Right atrium auricular region (tissue), 2 donors: ENCODE data around the gene SLC36A3. TPM values are rescaled to one million over a fixed set of nuclear protein-coding genes. Genes with fewer than 3 reads are reported as not detected.
A peak's percentile ranks its signal among the peaks of the same experiment; 100 is the strongest.

Experiments
- DNase-seq: peaks from one replicate; pipeline ENCODE4 v3.0.0-alpha.2; 2019; ENCODE audit warnings: low spot score
- H3K27ac ChIP-seq, 2 donors: fragments of 200-600 bp; sonication (generic); 1 replicate in 1 of 2; 2 replicates in 1 of 2; pipeline ENCODE4 v1.5.1; 2016 to 2019
- H3K27me3 ChIP-seq, 2 donors: fragments of 200-600 bp; sonication (generic); one replicate each; pipeline versions ENCODE4 v1.5.1 to v1.6.0; 2017 to 2019
- H3K36me3 ChIP-seq: fragments of 200-600 bp; sonication (generic); one replicate; pipeline ENCODE4 v1.5.1; 2016
- H3K4me1 ChIP-seq, 2 donors: fragments of 200-600 bp; sonication (generic); one replicate each; pipeline versions ENCODE4 v1.5.1 to v1.6.0; 2017 to 2019
- H3K4me3 ChIP-seq, 2 donors: fragments of 200-600 bp; sonication (generic); 1 replicate in 1 of 2; 2 replicates in 1 of 2; pipeline ENCODE4 v1.5.1; 2017 to 2019; ENCODE audit warnings: mild to moderate bottlenecking in 1 of 2, moderate library complexity in 1 of 2
- H3K9me3 ChIP-seq, 2 donors: fragments of 200-600 bp; sonication (generic); one replicate each; pipeline ENCODE4 v1.5.1; 2019
- total RNA-seq, 2 donors: library from RNA; depleted of rRNA; stranded (reverse); fragments of >200 nt; gene quantifications; one replicate each; pipeline ENCODE4 v1.1.0, GENCODE V29; 2016
- TF ChIP-seq, protein P1 (sequence below), 2 donors: fragments of 200-600 bp; sonication (generic); IDR thresholded peaks; one replicate each; pipeline ENCODE4 v1.5.1; 2019; ENCODE audit warnings: antibody characterized with exemption in 2 of 2

Gene SLC36A3
- total RNA-seq, 2 donors from 2014 or later: not detected

DNA sequence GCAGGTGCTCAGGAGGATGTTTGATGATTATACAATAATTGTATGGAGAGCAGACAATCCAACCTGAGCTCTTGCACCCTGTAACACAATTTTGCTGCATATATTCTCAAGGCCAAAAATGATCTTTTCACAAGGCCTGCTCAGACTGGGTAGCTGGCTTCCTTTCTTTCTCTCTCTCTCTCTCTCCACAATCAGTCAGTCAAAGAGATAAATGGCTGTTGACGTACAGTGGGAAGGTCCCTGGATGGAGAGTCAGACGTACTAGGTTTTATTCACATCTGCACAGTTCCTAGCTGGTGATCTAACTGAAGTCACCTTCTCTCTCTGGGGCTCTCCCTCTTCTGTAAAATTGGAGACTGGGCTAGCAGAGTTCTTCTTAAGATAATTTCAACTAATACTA lies 24.0 kb upstream of the SLC36A3 start:
- DNase-seq: no peak
- TF ChIP-seq, protein P1, sequence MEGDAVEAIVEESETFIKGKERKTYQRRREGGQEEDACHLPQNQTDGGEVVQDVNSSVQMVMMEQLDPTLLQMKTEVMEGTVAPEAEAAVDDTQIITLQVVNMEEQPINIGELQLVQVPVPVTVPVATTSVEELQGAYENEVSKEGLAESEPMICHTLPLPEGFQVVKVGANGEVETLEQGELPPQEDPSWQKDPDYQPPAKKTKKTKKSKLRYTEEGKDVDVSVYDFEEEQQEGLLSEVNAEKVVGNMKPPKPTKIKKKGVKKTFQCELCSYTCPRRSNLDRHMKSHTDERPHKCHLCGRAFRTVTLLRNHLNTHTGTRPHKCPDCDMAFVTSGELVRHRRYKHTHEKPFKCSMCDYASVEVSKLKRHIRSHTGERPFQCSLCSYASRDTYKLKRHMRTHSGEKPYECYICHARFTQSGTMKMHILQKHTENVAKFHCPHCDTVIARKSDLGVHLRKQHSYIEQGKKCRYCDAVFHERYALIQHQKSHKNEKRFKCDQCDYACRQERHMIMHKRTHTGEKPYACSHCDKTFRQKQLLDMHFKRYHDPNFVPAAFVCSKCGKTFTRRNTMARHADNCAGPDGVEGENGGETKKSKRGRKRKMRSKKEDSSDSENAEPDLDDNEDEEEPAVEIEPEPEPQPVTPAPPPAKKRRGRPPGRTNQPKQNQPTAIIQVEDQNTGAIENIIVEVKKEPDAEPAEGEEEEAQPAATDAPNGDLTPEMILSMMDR (IDR thresholded peaks at IDR 0.05): no peak
- Histone ChIP-seq H3K9me3 (no peaks in the 10 kb centered on the region), H3K27ac (no peak overlapping the region), H3K4me3 (no peak overlapping the region), H3K4me1 (no peaks in the 10 kb centered on the region), H3K27me3 (no peaks in the 10 kb centered on the region), H3K36me3 (no peaks in the 10 kb centered on the region)

DNA sequence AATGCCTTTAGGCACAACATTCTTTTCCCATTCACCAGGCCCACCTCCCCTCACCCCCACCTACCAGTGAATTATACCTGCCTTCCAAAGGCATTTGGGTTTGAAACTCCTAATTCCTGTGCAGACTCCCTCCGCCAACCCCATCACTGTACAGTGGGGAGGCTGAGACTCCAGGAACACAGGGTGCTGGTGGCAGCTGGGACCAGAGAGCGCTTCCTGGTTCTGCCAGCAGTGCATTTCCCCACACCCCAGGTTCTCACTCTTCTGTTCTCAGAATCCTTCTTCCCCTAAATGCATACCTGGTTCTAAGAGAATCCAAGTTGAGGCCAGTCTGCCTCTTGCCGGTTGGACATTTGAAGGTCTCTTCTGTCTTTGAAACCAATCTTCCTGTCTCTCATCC lies 22.7 kb upstream of the SLC36A3 start:
- Histone ChIP-seq H3K27me3 (no peaks in the 10 kb centered on the region), H3K27ac (no peak overlapping the region), H3K4me3 (no peak overlapping the region), H3K36me3 (no peaks in the 10 kb centered on the region), H3K9me3 (no peaks in the 10 kb centered on the region), H3K4me1 (no peaks in the 10 kb centered on the region)
- TF ChIP-seq, protein P1 (IDR thresholded peaks at IDR 0.05): no peak
- DNase-seq: no peak

DNA sequence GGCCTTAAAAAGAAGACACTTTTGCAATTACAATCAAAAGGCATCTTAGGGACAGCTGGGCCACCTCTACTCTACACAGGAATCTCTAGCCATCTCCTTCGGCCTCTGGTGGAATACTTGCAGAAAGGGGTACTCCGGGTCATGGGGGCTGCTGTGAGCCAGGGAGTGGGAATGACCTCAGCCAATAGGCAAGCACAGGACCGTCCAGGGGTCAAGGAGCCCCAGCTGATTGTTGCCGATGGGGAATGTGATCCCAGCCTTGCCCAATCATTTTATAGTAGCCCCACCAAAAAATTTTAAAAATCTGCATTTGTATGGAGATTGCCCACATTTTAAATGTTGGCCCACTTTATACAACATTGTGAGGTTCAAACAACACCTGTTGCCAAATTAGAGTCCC lies 16.9 kb upstream of the SLC36A3 start:
- no peak for DNase-seq
- no peaks in the 10 kb centered on the region for H3K27me3 ChIP-seq
- no peak overlapping the region for H3K27ac ChIP-seq
- no peaks in the 10 kb centered on the region for H3K9me3 ChIP-seq
- TF ChIP-seq, protein P1 (IDR thresholded peaks at IDR 0.05): no peak
- no peaks in the 10 kb centered on the region for H3K4me1 ChIP-seq
- H3K4me3 ChIP-seq: no peak overlapping the region
- H3K36me3 ChIP-seq: no peaks in the 10 kb centered on the region

DNA sequence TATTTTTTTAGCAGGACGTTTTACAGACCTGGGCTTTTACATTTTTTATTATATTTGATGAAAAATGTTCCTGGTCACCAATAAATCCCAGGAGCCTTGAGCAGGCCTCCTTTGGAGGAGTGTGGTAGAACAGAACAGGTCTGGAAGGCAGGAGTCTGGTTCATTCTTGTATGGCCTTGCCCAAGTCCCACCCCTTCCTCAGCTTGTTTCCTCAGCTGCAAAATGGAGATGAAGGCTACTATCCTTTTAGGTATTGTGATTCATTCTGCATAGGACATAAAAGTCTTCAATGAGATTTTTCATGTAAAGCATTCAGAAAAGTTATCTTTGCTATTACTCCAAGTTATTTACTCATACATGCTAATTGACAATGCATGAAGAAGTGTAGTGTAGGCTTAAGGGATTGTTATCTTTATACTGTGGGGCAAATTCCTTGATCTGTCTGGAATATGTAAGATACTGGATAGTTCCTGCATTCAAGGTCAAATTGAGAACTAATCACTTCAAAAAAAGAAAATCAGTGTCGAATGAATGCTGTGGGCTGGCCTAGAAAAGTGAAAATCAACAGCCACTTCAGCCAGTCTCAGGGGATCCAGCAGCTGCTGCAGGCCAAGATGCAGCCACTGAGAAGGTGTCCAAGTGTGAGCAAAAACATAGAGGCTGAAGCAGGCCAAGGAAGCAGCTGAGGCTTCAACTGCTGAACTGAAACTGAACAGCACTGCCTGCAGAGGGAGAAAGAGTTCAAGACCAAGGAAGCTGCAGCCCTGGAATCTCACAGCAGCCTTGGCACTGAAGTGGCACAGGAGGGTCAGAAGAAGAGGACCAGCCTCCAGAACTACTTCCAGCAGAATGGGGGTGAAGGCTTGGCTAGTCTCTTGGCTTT lies 15.5 kb upstream of the SLC36A3 start:
- Histone ChIP-seq H3K4me3 (no peak overlapping the region), H3K27ac (no peak overlapping the region), H3K9me3 (no peaks in the 10 kb centered on the region), H3K27me3 (no peaks in the 10 kb centered on the region), H3K4me1 (no peaks in the 10 kb centered on the region), H3K36me3 (no peaks in the 10 kb centered on the region)
- TF ChIP-seq, protein P1 (IDR thresholded peaks at IDR 0.05): peak in 1 of 2 donors; percentile 29
- DNase-seq: peak; percentile 62

DNA sequence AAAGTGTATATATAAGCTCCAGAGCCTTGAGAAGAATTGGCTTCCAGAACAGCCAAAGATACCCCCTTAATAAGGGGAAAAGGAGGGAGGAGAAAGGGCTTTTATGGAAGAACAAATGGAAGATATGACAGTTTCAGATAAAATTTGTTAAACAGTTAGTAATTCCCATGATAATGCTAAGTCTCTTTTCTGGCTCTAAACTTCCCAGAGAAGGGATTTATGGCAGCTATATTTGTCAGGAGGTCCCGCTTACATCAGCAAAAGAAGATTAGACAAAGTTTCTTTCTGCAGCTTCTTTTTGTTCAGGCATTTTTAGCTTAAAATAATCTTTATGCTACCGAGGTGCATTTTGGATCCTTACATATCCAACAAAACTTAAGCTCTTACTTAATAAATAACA lies 14.3 kb upstream of the SLC36A3 start:
- TF ChIP-seq, protein P1 (IDR thresholded peaks at IDR 0.05): no peak
- Histone ChIP-seq H3K27me3 (no peaks in the 10 kb centered on the region), H3K36me3 (no peaks in the 10 kb centered on the region), H3K9me3 (no peaks in the 10 kb centered on the region), H3K27ac (no peak overlapping the region), H3K4me1 (no peaks in the 10 kb centered on the region), H3K4me3 (no peak overlapping the region)
- no peak for DNase-seq
